Measurements from ENCODE around the gene SAMD7. TPM values are rescaled to one million over a fixed set of nuclear protein-coding genes. Genes with fewer than 3 reads are reported as not detected.

SAMD7 gene
- total RNA-seq, 4 donors from 2014 or later: not detected

DNA sequence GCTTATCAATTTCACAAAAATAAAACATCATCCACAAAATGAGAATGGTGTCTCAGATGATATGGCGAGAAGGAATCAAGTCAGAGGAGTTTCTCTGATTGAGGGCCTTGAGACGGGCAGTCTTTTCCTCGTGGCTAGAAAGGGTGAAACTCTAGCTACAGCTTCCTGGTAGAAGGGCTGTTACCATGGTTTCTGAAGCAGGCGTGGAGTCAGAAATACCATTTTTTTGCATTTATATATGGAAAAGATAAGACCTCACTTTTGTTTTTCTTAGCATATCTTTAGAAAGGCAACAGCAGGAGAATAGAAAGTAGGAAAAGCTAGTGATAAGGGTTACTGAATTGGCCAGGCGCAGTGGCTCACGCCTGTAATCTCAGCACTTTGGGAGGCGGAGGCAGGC is 17.3 kb upstream of the SAMD7 start:
- H3K4me3 ChIP-seq: no peak overlapping the region
- ATAC-seq: no peak
- no peak for TF ChIP-seq POLR2A (IDR thresholded peaks at IDR 0.05)
- no peak for TF ChIP-seq EP300 (IDR thresholded peaks at IDR 0.05)
- TF ChIP-seq, protein P1, sequence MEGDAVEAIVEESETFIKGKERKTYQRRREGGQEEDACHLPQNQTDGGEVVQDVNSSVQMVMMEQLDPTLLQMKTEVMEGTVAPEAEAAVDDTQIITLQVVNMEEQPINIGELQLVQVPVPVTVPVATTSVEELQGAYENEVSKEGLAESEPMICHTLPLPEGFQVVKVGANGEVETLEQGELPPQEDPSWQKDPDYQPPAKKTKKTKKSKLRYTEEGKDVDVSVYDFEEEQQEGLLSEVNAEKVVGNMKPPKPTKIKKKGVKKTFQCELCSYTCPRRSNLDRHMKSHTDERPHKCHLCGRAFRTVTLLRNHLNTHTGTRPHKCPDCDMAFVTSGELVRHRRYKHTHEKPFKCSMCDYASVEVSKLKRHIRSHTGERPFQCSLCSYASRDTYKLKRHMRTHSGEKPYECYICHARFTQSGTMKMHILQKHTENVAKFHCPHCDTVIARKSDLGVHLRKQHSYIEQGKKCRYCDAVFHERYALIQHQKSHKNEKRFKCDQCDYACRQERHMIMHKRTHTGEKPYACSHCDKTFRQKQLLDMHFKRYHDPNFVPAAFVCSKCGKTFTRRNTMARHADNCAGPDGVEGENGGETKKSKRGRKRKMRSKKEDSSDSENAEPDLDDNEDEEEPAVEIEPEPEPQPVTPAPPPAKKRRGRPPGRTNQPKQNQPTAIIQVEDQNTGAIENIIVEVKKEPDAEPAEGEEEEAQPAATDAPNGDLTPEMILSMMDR (IDR thresholded peaks at IDR 0.05): no peak
- no peak for TF ChIP-seq POLR2AphosphoS5 (IDR thresholded peaks at IDR 0.05)
- H3K27me3 ChIP-seq: no peaks in the 10 kb centered on the region
- H3K36me3 ChIP-seq: no peaks in the 10 kb centered on the region
- no peaks in the 10 kb centered on the region for H3K4me1 ChIP-seq
- WGBS, 2 donors (ENCODE audit: low coverage in 1 of 2): 47 to 74% methylated on average over 5 to 7 of the region's 7 CpGs
- H3K27ac ChIP-seq: no peak overlapping the region
- H3K9me3 ChIP-seq: no peaks in the 10 kb centered on the region

DNA sequence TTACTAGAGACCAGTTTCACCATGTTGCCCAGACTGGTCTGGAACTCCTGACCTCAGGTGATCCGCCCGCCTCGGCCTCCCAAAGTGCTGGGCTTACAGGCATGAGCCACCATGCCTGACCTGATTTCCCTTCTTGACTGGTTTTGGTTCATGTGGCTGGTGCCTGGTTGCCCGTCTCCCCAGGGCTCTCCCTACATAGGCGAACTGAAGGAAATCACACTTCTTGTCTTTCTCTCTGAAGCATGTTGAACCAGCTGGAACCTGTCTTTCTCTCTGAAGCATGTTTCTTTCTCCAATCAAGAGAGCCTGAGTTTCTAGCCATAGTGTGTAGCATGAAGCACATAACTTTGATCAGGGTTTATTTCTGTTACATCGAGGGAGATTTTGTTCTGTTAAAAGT is 16.3 kb upstream of the SAMD7 start:
- TF ChIP-seq, protein P1 (IDR thresholded peaks at IDR 0.05): no peak
- no peak for TF ChIP-seq EP300 (IDR thresholded peaks at IDR 0.05)
- TF ChIP-seq POLR2A (IDR thresholded peaks at IDR 0.05): no peak
- no peak for TF ChIP-seq POLR2AphosphoS5 (IDR thresholded peaks at IDR 0.05)
- Histone ChIP-seq H3K4me1 (no peaks in the 10 kb centered on the region), H3K9me3 (peaks cover 0 to 4% (median 0%) of the 10 kb centered on the region in 3 donors), H3K36me3 (no peaks in the 10 kb centered on the region), H3K4me3 (no peak overlapping the region), H3K27me3 (no peaks in the 10 kb centered on the region), H3K27ac (no peak overlapping the region)
- ATAC-seq: no peak
- WGBS, 2 donors (ENCODE audit: low coverage in 1 of 2): 53 to 69% methylated on average over 4 to 5 of the region's 6 CpGs

DNA sequence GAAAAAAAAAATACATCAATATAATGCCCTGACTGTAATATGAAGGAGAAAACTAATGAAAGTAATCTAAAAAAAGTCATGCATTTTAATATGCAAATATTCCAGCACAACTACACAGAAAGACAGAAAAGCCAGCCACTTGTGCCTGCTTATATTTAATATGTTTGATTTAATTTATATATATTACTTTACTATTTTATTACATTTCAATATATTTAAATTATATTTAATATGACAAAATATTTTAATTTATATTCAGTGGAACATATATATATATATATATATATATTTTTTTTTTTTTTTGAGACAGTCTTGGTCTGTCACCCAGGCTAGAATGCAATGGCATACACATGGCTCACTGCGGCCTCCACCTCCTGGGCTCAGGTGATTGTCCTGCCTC is 14.1 kb upstream of the SAMD7 start:
- no peak for ATAC-seq
- WGBS, 2 donors (ENCODE audit: low coverage in 1 of 2): 100% methylated on average over 1 of the region's 1 CpG
- TF ChIP-seq POLR2AphosphoS5 (IDR thresholded peaks at IDR 0.05): no peak
- no peak for TF ChIP-seq POLR2A (IDR thresholded peaks at IDR 0.05)
- no peak for TF ChIP-seq EP300 (IDR thresholded peaks at IDR 0.05)
- TF ChIP-seq, protein P1 (IDR thresholded peaks at IDR 0.05): no peak
- H3K9me3 ChIP-seq: peaks cover 0 to 26% (median 0%) of the 10 kb centered on the region in 3 donors
- no peak overlapping the region for H3K27ac ChIP-seq
- H3K36me3 ChIP-seq: no peaks in the 10 kb centered on the region
- no peaks in the 10 kb centered on the region for H3K4me1 ChIP-seq
- H3K27me3 ChIP-seq: no peaks in the 10 kb centered on the region
- no peak overlapping the region for H3K4me3 ChIP-seq

DNA sequence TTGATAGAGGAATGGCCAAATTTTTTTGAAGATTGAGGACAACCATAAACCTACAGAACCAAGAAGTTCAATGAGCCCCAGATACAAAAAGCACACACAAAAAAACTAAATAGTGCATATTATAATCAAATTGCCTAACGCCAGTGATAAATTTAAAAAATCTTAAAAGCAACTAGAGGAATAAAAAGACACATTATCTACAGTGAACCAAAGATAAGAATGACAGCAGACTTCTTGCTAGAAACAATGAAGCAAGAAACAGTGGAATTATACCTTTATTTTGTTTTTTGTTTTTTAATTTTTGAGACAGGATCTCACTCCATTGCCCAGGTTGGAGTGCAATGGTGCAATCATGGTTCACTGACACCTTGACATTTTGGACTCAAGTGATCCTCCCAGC is 9.9 kb upstream of the SAMD7 start:
- 88 to 100% methylated on average over 1 of the region's 1 CpG for WGBS, 2 donors (ENCODE audit: low coverage in 1 of 2)
- ATAC-seq: no peak
- Histone ChIP-seq H3K9me3 (peaks cover 0 to 29% (median 0%) of the 10 kb centered on the region in 3 donors), H3K4me3 (no peak overlapping the region), H3K27me3 (no peaks in the 10 kb centered on the region), H3K27ac (no peak overlapping the region), H3K4me1 (no peaks in the 10 kb centered on the region), H3K36me3 (no peaks in the 10 kb centered on the region)
- TF ChIP-seq, protein P1 (IDR thresholded peaks at IDR 0.05): no peak
- no peak for TF ChIP-seq POLR2A (IDR thresholded peaks at IDR 0.05)
- no peak for TF ChIP-seq POLR2AphosphoS5 (IDR thresholded peaks at IDR 0.05)
- TF ChIP-seq EP300 (IDR thresholded peaks at IDR 0.05): no peak

DNA sequence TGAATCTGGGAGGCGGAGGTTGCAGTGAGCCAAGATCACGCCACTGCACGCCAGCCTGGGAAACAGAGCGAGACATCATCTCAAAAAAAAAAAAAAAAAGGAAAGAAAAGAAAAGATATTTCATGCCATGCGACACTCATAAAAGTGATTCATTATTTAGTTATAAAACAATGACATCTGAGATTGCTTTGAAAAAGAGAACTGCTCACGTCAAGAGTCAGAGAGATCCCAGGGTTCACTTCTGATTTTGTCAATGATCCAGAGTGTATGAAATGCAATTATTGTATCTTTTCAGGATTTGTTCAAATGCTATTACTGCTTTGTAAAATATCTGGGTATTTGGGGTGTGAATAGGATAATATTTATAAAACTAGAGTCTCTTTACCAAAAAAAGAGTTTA is 6.0 kb upstream of the SAMD7 start:
- no peak overlapping the region for H3K4me3 ChIP-seq
- H3K27me3 ChIP-seq: no peaks in the 10 kb centered on the region
- no peak overlapping the region for H3K27ac ChIP-seq
- no peaks in the 10 kb centered on the region for H3K36me3 ChIP-seq
- H3K9me3 ChIP-seq: peaks cover 0 to 22% (median 0%) of the 10 kb centered on the region in 3 donors
- WGBS, 2 donors (ENCODE audit: low coverage in 1 of 2): 63 to 73% methylated on average over 2 to 5 of the region's 6 CpGs
- H3K4me1 ChIP-seq: no peaks in the 10 kb centered on the region
- no peak for ATAC-seq
- no peak for TF ChIP-seq EP300 (IDR thresholded peaks at IDR 0.05)
- no peak for TF ChIP-seq POLR2AphosphoS5 (IDR thresholded peaks at IDR 0.05)
- TF ChIP-seq POLR2A (IDR thresholded peaks at IDR 0.05): no peak
- TF ChIP-seq, protein P1 (IDR thresholded peaks at IDR 0.05): no peak
